Activated T-cell treated with anti-CD3 and anti-CD28 coated beads for 4 hours (primary cell): Measurements from ENCODE around the gene DNA2.
A peak's percentile ranks its signal among the peaks of the same experiment; 100 is the strongest.

Experiments used
- DNase-seq: peaks from one replicate; pipeline ENCODE4 v3.0.0-alpha.2; 2020

The DNA2 gene

GRCh38 chr10:68440898-68441297 lies 30.9 kb downstream of the DNA2 start:
- no peak for DNase-seq

- no peak for DNase-seq
Measured at GRCh38 chr10:68435803-68436202, 36.0 kb downstream of the DNA2 start.

- no peak for DNase-seq
Measured at GRCh38 chr10:68434657-68435056, 37.1 kb downstream of the DNA2 start.

GRCh38 chr10:68428396-68429104 lies 43.2 kb downstream of the DNA2 start:
- no peak for DNase-seq

GRCh38 chr10:68424454-68425014 lies 47.2 kb downstream of the DNA2 start:
- no peak for DNase-seq

- peak; percentile 4 for DNase-seq
Measured at GRCh38 chr10:68423522-68423921, 48.3 kb downstream of the DNA2 start.

GRCh38 chr10:68419376-68419775 lies 52.4 kb downstream of the DNA2 start:
- no peak for DNase-seq

GRCh38 chr10:68408898-68409518 lies 62.8 kb downstream of the DNA2 start:
- DNase-seq, result no peak

- peak; percentile 60 for DNase-seq
Measured at GRCh38 chr10:68406815-68407548, 64.8 kb downstream of the DNA2 start, which contains the start of gene RUFY2. RUFY2 (minus strand) TSS chr10:68407277; CDS start chr10:68407189, 88 bp downstream.

GRCh38 chr10:68406111-68406814 lies 65.5 kb downstream of the DNA2 start:
- peak; percentile 17 for DNase-seq

GRCh38 chr10:68403701-68404100 lies 68.1 kb downstream of the DNA2 start:
- DNase-seq, result no peak

GRCh38 chr10:68402276-68402675 lies 69.5 kb downstream of the DNA2 start:
- no peak for DNase-seq

GRCh38 chr10:68397005-68397404 lies 74.8 kb downstream of the DNA2 start:
- no peak for DNase-seq

- no peak for DNase-seq
Measured at GRCh38 chr10:68385740-68386139, 86.0 kb downstream of the DNA2 start.

GRCh38 chr10:68371604-68372003 lies 100.2 kb downstream of the DNA2 start:
- no peak for DNase-seq

GRCh38 chr10:68367121-68367520 lies 104.7 kb downstream of the DNA2 start:
- no peak for DNase-seq

GRCh38 chr10:68366600-68366999 lies 105.2 kb downstream of the DNA2 start:
- DNase-seq, result no peak

- DNase-seq, result no peak
Measured at GRCh38 chr10:68365611-68366010, 106.2 kb downstream of the DNA2 start.

- no peak for DNase-seq
Measured at GRCh38 chr10:68364101-68364886, 107.5 kb downstream of the DNA2 start.
